IPS-18c (cell line): ENCODE data around the gene SNAI3.

Experiments used
- H3K4me3 ChIP-seq: 2 replicates; pipeline ENCODE4 v1.7.0; 2013; ENCODE audit warnings: low read depth, mild to moderate bottlenecking, low read length, moderate library complexity; ENCODE audit not compliant: insufficient read depth
- H3K9me3 ChIP-seq: one replicate; pipeline ENCODE4 v1.6.1; 2013; ENCODE audit warnings: mild to moderate bottlenecking, low read length, moderate library complexity; ENCODE audit not compliant: control insufficient read depth, insufficient read depth

Gene SNAI3

DNA sequence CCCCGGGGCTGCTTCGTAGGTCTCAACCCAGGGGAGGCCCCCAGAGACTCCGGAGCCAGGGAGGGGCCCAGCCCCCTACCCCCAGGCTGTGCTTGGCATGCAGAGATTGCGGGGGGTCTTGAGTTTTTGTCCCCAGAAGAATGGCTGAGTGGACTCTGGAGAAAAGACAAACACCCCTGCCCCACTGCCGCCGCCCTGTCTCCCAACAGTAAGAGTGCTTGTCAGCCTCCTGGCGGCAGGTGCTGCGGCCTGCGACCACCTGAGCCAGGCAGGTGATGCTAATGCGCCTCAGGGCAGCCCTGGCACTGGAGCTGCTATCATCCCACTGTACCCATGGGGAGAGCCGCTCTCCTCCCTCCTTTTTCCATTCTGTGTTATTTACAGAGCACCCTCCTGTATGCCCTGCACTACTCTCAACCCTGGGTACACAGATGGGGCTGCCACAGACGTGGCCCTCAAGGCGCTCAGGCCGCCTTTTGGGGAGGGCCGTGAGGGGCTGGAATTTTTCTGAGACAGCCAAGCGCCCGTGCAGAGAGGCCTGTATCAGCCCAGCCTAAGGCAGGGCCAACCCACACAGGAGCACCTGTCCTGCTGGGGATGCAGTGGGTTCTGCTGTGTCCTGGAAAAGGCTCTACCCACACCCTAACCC, 50.5 kb downstream of the SNAI3 start:
- peak overlapping the region; percentile 15; the same call in 1 of the 2 replicates for H3K4me3 ChIP-seq
- H3K9me3 ChIP-seq, result no peaks in the 10 kb centered on the region

GRCh38 chr16:88634994-88635670, 51.2 kb downstream of the SNAI3 start:
- peak overlapping the region; percentile 77 for H3K4me3 ChIP-seq
- no peaks in the 10 kb centered on the region for H3K9me3 ChIP-seq

DNA sequence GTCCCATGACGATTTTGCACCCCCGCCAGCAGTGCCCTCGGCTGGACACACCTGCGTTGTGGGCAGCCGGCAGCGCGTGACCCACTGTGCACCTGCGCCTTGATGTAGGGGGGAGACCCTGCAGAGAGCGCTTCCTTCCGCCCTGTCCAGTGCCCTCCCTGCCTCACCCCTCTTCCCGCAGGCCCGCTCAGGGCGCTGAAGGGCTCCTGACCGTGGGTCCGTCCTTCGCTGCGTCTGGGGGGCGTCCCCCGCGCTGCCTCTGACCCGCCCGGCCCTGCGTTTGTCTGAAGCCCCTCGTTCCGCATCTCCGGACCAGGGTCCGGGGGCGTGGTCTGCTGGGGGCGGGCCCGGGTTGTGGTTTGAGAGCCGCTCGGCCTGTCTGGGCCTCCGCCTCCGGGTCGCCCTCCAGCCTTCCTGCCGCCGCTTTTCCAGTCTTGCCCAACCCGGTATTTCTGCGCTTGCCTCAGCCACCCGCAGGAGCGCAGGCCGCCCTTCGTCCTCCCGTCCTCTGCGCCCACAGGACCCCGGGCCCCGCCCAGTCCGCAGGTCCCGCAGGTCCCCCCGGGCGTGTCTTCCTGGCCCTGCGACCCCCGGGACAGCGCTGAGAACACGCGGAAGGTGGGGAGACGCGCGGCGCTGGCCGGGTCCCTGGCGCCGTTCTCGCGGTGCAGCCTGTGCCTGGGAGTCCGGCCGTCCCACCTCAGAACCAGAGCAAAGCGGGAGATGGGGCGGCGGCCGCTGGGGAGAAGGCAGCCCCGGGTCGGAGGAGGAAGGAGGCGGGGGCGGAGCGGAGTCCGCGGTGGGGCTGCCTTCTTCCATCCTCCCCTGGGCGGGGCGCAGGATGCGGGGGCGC, 51.9 kb downstream of the SNAI3 start:
- peak overlapping the region; percentile 77 for H3K4me3 ChIP-seq
- H3K9me3 ChIP-seq, result no peaks in the 10 kb centered on the region

DNA sequence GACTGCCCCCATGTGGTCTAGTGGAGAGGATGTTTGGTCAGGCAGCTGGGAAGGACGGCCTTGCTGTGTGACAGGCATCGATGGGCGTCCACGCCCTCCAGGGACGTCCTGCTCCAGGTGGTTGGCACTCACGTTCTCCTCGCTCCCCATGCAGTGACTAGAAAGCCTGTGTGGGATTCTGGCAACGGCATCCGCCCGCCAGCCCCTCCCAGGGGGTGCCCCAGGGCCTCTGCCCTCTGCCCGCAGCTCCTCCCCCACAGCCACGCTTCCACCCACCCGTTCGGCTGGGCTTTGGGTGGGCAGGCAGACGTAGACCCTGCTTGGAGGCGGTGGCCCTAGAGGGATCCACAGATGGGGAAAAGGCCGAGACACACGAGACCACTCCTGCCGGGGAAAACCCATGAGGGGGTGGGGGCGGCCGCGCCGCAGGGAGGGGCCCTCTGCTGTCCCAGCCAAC, 52.6 kb downstream of the SNAI3 start:
- Histone ChIP-seq H3K4me3 (peak overlapping the region; percentile 77), H3K9me3 (no peaks in the 10 kb centered on the region)

DNA sequence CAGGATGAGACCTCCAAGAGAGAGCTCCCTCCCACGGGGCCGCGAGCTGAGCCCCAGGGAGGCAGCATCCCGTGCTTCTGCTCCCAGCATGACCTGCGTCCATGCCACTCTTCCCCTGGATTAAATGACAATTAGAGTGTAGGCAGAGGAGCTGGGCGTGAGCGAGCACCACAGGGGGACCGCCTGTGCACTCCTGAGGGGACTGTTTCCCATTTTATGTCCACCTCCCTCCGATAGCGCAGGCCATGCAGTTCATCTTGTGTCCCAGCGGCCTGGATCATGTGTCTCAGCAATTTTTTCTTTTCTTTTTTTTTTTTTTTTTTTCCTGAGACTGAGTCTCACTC, 53.7 kb downstream of the SNAI3 start:
- H3K9me3 ChIP-seq, result no peaks in the 10 kb centered on the region
- no peak overlapping the region for H3K4me3 ChIP-seq

DNA sequence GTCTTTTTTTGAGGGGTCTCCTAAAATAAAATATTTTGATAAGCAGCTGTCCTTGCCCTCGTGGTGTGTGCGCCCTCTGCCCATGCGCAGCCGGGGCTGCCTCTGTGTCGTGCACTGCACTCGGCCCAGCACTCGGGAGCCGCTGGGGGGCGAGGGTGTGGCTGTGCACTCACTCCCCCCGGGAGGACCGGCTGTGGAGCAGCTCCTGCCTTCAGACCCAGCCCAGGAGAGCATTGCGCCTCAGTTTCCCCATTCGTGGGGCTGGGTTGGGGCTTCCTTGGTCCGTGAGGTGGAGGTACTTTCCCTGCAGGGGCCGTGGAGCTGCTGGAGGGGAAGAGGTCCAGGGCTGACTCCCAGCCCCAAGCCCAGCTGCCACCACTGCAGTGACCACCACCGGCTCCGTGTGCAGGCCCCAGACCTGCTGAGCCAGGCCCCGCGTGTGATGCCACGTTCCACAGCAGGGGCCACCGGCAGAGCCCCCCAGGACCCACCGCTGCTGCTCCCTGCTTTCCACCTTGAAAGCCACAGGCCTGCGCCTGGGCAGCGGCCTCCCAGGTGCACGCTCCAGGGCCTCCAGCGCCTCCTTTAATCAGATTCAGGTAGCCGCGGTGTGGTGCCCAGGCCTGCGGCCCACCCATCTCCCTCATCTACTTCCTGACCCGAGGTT, 54.3 kb downstream of the SNAI3 start:
- Histone ChIP-seq H3K9me3 (no peaks in the 10 kb centered on the region), H3K4me3 (no peak overlapping the region)

DNA sequence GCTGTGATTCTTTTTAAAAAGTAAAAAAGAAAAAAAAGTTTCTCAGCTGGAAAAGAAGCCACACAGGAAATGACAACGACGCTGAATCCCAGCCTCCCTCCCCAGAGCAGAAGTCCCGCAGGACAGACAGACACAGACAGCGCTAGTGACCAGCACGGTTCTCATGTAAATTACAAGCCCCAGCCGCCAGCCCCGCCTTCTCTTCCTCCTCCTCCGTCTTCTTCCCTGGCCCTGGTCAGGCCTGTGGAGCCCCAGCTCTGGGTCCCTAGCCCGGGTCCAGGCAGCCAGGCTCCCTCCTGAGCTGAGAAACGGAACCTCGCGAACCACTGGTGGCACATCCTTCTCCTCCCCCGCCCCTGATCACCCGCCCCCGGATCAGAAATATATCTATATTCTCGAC, 54.9 kb downstream of the SNAI3 start:
- Histone ChIP-seq H3K4me3 (no peak overlapping the region), H3K9me3 (no peaks in the 10 kb centered on the region)

DNA sequence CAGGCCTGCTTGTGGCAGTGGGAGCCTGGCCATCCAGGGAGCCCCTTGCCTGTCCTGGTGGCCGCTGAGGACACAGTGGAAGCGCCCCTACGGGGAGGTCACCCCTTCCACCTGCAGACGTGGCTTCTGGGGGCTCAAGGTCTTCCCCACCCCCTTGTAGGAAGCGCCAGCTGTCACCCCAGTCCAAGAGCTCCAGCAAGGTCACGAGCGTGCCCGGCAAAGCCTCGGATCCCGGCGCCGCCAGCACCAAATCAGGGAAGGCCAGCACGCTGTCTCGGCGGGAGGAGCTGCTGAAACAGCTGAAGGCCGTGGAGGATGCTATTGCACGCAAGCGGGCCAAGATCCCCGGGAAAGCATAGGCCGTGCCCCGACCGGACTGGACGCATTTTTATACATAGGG, 55.4 kb downstream of the SNAI3 start:
- no peak overlapping the region for H3K4me3 ChIP-seq
- no peaks in the 10 kb centered on the region for H3K9me3 ChIP-seq

- Histone ChIP-seq H3K9me3 (no peaks in the 10 kb centered on the region), H3K4me3 (no peak overlapping the region)
Measured at GRCh38 chr16:88630433-88630832, 55.9 kb downstream of the SNAI3 start.

- Histone ChIP-seq H3K9me3 (no peaks in the 10 kb centered on the region), H3K4me3 (no peak overlapping the region)
Measured at GRCh38 chr16:88629835-88630234, 56.5 kb downstream of the SNAI3 start.

DNA sequence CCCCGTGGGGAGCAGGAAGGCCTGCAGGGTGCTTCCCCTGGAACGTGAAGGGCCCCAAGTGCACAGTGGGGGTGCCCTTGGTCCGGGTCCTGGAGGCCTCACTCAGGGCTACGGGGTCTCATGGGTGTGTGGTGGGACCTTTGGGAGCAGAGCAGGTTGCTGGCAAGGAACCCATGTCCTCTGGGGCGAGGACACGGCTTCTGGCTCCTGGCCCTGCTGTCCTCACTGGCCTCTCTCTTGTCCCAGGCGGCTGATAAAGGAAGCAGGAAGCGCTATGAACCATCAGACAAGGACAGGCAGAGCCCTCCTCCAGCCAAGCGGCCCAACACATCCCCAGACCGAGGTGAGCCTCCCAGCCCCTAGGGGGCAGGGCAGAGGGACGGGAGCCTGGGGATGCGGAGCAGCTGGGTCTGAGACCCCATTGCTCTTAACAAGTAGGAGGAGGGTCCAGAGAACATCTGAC, 57.8 kb downstream of the SNAI3 start:
- H3K9me3 ChIP-seq, result no peaks in the 10 kb centered on the region

More for the DNA sequence above, 57.8 kb downstream of the SNAI3 start:
- H3K4me3 ChIP-seq, result no peak overlapping the region
